Epidermal melanocyte (primary cell): ENCODE results near the gene RMC1.

Source experiments
- DNase-seq: peaks from one replicate; pipeline ENCODE4 v3.0.0; 2011; ENCODE audit warnings: low spot score; ENCODE audit not compliant: insufficient read length

Gene RMC1

DNA sequence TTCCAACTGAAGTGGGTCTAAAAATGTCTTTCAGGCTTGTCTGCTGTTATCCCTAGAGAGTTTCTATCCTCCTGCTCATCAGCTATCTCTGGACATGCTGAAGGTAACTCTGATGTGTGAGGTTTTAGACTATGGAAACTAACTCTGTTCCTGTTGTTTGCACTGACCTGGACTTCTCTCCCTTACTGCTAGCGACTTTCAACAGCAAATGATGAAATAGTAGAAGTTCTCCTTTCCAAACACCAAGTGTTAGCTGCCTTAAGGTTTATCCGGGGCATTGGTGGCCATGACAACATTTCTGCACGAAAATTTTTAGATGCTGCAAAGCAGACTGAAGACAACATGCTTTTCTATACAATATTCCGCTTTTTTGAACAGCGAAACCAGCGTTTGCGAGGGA, 26.9 kb downstream of the RMC1 start:
- no peak for DNase-seq

DNA sequence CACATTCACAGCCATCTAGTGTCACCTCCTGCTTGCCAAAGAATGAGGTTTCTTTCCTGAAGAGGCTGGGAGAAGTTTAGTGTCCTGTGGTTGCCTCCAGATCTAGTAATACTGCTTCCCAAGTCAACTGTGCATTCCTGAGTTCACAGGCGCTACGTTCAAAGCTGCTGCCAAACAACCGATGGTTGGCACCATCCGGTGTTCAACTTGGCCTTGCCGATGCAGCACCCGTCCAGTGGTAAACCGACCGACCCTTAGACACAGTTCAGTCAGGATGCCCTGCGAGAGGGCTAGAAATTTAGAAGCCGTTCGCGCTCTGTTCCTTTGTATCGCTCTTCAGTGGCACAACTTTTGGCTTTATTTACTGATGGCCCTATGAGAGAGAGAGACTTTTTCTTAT, 28.6 kb downstream of the RMC1 start:
- no peak for DNase-seq

DNA sequence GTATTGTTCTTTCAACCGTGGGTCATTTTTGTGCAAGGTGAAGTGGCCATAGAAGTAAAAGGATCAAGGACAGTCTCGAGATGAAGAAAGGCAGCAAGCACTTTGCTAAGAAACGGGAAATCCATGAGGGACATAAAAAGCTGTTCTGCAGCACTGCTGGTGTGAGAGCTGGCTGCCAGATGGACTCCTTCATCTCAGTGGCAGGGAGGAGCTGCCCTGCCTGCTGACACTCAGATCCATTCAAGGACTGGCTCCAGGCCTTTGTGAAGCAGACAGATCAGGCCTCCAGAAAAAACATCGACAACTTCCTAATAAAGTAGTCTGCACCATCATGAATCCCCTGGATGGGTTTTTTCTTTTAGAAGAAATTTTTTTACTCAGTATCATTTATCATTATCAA, 29.5 kb downstream of the RMC1 start:
- no peak for DNase-seq

DNA sequence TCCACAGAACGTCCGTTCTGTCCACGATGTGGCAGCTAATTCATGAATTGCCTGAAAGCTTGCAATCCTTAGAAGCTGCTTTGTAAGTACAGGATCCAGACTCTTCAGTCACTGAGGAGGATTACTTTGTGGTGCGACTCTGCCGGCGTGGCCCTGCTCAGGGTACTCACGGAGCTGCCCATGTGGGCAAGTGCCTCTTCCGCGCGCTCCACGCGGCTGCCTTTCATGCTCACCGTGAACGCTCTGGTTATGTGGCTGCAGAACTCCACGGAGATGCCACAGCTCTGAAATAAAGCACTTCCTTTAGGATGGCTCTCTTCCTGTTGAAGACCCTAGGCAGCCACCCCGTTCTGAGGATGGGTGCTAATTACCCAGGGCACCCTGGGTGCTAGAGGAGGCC, 31.0 kb downstream of the RMC1 start:
- DNase-seq, result no peak

DNA sequence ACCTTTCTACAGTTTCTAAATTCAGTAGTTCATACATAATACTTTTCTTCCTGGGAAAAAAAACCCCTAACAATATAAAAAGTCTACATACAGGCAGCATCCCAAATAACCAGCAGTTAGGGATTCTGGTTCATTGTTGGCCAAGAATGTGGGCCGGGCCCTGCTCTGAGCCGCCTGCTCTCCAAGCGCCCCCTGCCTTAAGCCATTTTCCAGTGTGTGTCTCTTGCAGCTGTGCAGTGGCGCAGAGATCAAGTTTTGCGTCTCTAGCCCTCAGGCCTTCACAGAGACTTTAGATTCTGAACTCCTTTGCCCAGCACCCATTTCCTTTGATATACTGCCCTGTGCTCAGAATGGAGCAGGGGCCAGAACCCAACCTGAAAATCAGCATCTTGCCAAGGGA, 32.9 kb downstream of the RMC1 start:
- no peak for DNase-seq

DNA sequence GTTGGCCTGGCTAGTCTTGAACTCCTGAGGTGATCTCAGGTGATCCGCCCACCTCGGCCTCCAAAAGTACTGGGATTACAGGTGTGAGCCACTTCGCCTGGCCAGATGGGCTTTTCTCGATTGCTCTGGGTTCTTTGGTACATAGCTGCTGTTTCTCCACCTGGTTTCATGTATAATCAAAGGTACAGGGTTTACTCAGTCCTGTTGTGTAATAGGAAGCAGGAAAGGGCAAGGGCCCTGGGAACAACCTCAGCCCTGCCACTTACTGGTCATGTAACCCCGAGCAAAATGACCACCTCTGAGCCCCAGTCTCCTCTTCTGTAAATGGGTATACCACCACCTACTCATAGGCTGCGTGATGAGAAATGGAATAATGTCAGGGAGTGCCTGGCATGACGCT, 34.0 kb downstream of the RMC1 start:
- no peak for DNase-seq

DNA sequence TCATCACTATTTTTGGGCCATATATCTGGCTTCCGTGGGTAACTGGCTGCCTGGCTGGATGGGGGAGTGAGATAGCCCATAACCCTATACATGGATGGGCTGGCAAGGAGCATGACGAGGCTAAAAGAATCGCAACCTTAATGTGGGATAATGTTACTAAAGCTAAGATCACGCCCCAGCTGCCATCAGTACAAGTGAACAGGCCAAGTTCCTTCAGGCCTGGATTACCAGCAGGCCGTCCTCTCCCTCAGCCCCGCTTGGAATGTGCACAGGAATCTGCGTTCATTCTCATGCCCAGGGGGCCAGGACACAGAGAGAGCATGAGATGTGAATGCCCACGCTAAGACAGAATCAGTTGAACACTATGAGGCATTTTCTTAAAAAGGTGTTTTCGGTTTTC, 34.7 kb downstream of the RMC1 start:
- no peak for DNase-seq

DNA sequence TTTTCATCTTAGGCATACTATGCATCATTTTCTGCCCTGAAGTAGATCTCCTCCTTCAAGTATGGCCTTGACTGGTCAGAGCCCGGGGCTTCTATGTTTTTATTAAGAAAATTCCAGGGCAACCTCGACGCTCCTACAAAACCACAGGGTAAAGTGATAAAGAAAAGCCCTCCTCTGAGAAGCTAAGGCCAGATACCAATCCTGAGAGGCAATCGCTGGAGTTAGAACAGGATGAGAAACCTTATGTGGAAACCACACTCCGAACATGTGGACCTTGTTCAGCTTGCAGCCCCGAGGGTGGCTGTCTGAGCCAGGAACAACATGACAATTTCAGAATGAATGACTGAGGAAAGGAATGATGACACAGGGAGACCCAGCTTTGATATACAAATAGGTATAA, 35.6 kb downstream of the RMC1 start:
- DNase-seq, result no peak

DNA sequence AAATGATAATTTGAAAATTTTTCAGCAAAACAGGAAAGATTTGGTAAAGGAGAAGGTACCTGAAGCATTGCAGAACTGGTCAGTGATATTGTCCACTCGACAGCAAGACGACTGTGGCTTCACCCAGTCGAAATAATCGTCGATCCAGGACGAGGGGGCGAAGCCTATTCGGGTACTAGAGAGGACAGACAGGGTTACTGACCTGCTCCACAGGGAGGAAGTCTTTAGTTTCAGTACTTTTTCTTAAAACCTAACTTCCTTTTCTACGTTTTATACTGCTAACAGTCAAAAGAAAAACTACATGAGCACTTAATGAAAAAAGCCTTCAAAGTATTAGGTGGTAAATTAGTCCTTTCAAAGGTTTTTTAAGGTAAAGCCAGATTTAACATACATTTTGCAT, 36.0 kb downstream of the RMC1 start:
- no peak for DNase-seq

DNA sequence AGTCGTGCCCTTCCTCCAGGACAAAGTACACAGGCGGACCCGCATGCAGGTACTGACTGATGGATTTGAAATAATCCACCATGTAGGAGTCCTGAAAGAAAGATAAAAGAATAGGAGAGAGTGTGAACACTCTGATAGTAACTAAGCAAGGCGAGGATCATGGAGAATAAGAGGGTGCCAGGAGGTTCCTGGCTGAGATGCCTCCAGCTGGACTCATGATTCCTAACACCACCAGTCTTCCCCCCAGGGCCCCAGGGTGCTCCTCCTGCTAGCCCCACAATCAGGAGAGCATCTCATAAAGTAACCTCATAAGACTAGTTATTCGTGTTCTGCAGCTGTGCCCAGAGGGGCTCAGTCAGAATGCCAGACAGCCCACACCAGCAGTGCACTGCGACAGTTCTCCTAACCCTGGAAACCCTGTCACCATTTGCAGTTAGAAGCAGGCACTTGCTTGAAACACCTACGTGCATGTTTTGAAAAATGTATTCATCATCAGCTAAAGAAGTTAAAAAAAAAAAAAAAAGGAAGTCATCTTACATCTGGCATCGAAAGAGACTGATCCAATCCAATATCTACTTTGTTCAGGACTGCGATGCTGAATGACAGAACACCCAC, 36.7 kb downstream of the RMC1 start:
- no peak for DNase-seq

GRCh38 chr18:23540867-23541266, 37.6 kb downstream of the RMC1 start:
- DNase-seq, result peak; percentile 61

- DNase-seq, result no peak
Measured at GRCh38 chr18:23541349-23542093, 38.2 kb downstream of the RMC1 start.

GRCh38 chr18:23542461-23542860, 39.1 kb downstream of the RMC1 start:
- no peak for DNase-seq

DNA sequence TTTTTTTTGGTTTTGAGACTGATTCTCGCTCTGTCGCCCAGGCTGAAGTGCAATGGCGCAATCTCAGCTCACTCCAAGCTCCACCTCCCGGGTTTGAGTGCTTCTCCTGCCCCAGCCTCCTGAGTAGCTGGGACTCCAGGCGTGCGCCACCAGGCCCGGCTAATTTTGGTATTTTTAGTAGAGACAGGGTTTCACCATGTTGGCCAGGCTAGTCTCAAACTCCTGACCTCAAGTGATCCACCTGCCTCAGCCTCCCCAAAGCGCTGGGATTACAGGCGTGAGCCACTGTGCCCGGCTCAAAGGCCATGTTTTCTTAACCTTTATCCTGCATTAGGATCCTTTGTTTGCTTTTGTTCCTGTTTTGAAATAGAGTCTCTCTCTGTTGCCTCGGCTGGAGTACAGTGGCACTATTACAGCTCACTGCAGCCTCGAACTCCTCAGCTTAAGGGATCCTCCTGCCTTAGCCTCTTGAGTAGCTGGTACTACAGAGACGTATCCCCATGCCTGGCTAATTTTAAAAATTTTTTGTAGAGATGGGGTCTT, 42.0 kb downstream of the RMC1 start:
- DNase-seq, result no peak

DNA sequence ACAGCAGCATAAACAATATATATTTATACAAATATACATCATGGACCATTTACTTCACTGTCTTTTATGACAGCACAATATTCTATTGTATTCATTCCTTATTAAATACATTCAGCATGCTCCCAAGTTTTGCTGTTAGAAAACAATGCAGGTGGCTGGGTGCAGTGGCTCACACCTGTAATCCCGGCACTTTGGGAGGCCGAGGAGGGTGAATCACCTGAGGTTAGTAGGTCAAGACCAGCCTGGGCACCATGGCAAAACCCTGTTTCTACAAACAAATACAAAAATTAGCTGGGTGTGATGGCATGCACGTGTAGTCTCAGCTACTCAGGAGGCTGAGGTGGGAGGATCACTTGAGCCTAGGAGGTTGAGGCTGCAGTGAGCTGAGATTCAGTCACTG, 44.0 kb downstream of the RMC1 start:
- DNase-seq, result no peak

GRCh38 chr18:23547846-23548245, 44.5 kb downstream of the RMC1 start:
- DNase-seq, result no peak

GRCh38 chr18:23548275-23548674, 45.0 kb downstream of the RMC1 start:
- DNase-seq, result no peak

GRCh38 chr18:23548719-23549118, 45.4 kb downstream of the RMC1 start:
- no peak for DNase-seq

GRCh38 chr18:23550898-23551297, 47.6 kb downstream of the RMC1 start:
- no peak for DNase-seq

DNA sequence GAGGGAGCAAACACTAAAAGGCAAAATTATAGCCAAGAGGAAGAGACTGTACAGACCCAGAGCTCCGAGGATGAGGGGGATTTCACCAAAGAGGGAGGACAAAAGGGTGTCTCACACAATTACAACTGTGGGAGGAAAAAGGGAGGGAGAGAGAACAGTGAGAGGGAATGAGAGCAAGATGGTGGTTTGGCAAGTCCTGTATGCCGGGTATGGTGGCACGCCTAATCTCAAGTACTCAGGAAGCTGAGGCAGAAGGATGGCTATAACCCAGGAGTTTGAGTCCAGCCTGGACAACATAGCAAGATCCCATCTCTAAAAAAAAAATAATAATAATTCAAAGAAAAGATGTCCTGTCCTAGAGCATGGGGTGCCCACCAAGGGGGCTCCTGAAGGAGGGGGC, 48.7 kb downstream of the RMC1 start:
- no peak for DNase-seq

DNA sequence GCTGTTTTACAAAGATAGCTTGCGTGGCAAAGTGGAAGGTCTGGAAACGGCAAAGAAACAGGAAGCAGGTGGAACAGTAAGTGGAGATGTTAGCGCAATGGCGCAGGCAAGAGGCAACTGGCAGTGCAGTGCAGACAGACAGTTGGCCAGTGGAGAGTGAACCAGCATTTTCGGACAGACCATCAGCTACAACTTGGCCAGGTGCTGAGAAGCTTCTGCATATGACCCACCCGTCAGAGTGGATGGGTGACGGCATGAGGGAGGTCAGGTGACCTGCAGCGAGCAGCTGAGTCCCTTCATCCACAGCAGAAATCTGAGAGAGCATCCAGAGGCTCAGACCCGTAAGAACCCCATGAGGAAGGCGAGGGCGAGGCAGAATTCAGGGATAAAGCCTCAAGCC, 49.2 kb downstream of the RMC1 start:
- DNase-seq, result no peak

DNA sequence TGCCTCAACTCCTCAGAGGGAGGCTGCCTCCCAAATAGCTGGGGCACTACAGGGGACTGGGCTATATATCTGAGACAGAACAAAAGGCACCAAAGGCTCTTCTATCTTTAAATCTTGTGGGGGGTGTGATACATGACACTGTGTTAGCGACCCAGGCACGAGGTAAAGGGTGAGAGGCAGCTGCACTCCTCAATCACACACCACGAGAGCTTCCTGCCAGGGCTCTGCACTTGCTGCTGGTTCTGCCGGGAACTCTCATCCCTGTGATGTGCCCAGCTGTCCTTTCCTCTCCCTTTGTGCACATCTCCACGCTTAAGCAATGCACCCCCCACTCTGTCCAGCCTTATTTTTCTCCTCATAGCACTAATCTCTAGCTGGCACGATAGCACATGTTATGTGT, 50.6 kb downstream of the RMC1 start:
- DNase-seq, result no peak

DNA sequence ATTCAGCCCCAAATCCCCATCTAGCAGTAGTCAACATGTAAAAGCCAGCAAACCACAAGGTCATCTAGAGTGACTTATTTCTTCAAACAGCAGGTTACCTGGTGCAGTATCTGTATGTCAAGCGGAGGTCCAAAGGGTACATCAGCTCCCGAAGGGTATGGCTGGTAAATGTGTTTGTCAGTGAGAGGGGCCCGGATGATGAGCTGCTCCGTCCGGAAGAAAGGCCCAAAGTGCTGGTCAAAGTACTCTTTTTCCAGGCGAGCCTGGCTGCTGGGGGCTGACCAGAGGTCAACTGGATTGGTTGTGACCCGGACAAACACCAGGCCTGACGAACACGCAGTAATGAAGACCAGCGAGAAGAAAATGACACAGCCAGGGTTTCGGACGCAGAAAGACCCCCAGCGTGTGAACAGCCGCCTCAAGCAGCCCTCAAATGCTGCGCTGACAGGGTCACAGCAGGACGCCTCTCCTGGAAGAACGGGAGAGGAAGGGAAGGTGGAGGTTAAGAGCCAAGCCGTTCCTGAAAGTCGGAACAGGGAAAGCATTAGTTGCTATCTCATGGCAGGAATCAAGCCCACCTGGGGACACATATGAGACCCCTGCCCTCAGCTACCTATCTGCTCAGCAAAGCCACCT, 53.0 kb downstream of the RMC1 start:
- no peak for DNase-seq
